Parathyroid adenoma (tissue), 2 donors: Measurements from ENCODE around the gene SORCS2.

ENCODE experiments used
- H2AFZ ChIP-seq: fragments of 300-600 bp; sonication (generic); one replicate; pipeline ENCODE4 v1.7.0; 2017; ENCODE audit warnings: antibody characterized with exemption, mild to moderate bottlenecking
- H3K27ac ChIP-seq: fragments of 300-600 bp; sonication (generic); one replicate; pipeline ENCODE4 v1.7.0; 2017
- H3K27me3 ChIP-seq: fragments of 300-600 bp; sonication (generic); one replicate; pipeline ENCODE4 v1.7.0; 2017; ENCODE audit warnings: low read length; ENCODE audit not compliant: control insufficient read depth, insufficient read depth
- H3K36me3 ChIP-seq: fragments of 300-600 bp; sonication (generic); one replicate; pipeline ENCODE4 v1.7.0; 2017; ENCODE audit warnings: low read length; ENCODE audit not compliant: control insufficient read depth, insufficient read depth
- H3K4me1 ChIP-seq: fragments of 300-600 bp; sonication (generic); one replicate; pipeline ENCODE4 v1.7.0; 2017; ENCODE audit warnings: control low read depth
- H3K4me2 ChIP-seq: fragments of 300-600 bp; sonication (generic); one replicate; pipeline ENCODE4 v1.7.0; 2017; ENCODE audit warnings: low read length
- H3K4me3 ChIP-seq: fragments of 300-600 bp; sonication (generic); one replicate; pipeline ENCODE4 v1.7.0; 2017; ENCODE audit warnings: low read depth, low read length
- H3K79me2 ChIP-seq: fragments of 300-600 bp; sonication (generic); one replicate; pipeline ENCODE4 v1.7.0; 2017; ENCODE audit warnings: control low read depth
- H3K9ac ChIP-seq: fragments of 300-600 bp; sonication (generic); one replicate; pipeline ENCODE4 v1.7.0; 2017; ENCODE audit warnings: mild to moderate bottlenecking
- H3K9me3 ChIP-seq: fragments of 300-600 bp; sonication (generic); one replicate; pipeline ENCODE4 v1.7.0; 2017; ENCODE audit warnings: low read length; ENCODE audit not compliant: control insufficient read depth
- CTCF ChIP-seq: fragments of 300-600 bp; sonication (generic); IDR thresholded peaks from one replicate; pipeline ENCODE4 v1.7.0; 2017; ENCODE audit warnings: antibody characterized with exemption, mild to moderate bottlenecking
- donor health status: primary hyperparathyroidism.

SORCS2 gene

GRCh38 chr4:7192252-7193029, at the start of gene SORCS2:
Gene SORCS2 (plus strand): TSS chr4:7192538.
- H3K79me2 ChIP-seq = no peaks in the 10 kb centered on the region
- H2AFZ ChIP-seq = no peak within 1 kb of the TSS
- H3K27ac ChIP-seq = no peak within 1 kb of the TSS
- peak within 1 kb of the TSS; percentile 44 for H3K4me2 ChIP-seq
- TF ChIP-seq CTCF = peak; percentile 17
- H3K9me3 ChIP-seq = no peaks in the 10 kb centered on the region
- H3K36me3 ChIP-seq = no peaks in the 10 kb centered on the region
- H3K27me3 ChIP-seq = peaks cover 10% of the 10 kb centered on the region
- H3K4me1 ChIP-seq = no peaks in the 10 kb centered on the region
- no peak within 1 kb of the TSS for H3K4me3 ChIP-seq
- no peak within 1 kb of the TSS for H3K9ac ChIP-seq

DNA sequence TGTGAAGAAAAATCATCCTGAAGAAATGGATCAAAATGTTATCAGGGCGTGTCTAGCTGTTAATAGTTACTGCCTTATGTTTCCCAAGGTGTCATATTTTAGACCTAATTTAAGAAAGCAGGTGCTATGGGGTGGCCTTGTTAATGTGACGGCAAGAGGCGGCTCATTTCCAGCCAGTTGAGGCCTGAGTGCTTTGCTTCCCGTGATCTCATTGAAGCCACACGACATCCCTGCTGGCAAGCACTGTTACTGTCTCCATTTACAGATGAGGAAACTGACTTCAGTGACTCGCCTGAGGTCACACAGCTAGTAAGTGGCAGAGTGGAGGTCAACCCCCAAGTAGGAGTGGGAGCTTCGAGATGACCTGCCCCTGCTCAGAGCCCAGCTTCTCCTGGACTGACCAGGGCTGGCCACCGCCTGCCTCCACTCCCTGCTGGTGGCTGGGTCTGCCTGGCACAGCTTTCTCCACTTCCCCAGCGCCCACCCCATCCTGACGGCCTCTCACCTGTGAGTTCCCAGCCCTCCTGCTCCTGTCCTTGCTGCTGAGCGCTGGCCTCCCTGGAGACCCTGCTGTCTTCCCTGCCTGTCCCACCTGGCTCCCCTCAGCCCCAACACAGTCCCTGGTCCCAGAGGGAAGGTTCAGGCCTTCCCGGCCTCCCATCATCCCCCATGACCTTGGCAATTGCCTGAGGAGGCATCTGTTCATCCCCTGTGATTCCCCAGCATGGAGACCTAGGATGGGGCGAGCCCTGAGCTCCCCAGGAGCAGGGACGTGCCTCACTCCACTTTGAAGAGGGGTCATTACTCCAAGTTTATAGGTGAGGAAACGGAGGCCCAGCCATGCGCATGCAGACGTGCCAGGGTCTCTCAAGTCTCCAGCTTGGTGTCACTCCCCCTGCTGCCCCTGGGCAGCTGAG, 47.7 kb upstream of the SORCS2 start:
- no peak overlapping the region for H3K27ac ChIP-seq
- H3K9me3 ChIP-seq = no peaks in the 10 kb centered on the region
- no peaks in the 10 kb centered on the region for H3K27me3 ChIP-seq
- no peak overlapping the region for H3K9ac ChIP-seq
- H2AFZ ChIP-seq = no peak overlapping the region
- H3K36me3 ChIP-seq = no peaks in the 10 kb centered on the region
- H3K4me3 ChIP-seq = no peak overlapping the region
- TF ChIP-seq CTCF = no peak
- H3K4me2 ChIP-seq = no peak overlapping the region
- H3K4me1 ChIP-seq = no peaks in the 10 kb centered on the region
- no peaks in the 10 kb centered on the region for H3K79me2 ChIP-seq

- no peaks in the 10 kb centered on the region for H3K36me3 ChIP-seq
- no peaks in the 10 kb centered on the region for H3K27me3 ChIP-seq
- no peaks in the 10 kb centered on the region for H3K4me1 ChIP-seq
- no peak overlapping the region for H3K4me3 ChIP-seq
- no peak overlapping the region for H3K9ac ChIP-seq
- no peak overlapping the region for H3K4me2 ChIP-seq
- H3K79me2 ChIP-seq = no peaks in the 10 kb centered on the region
- no peak for TF ChIP-seq CTCF
- no peak overlapping the region for H3K27ac ChIP-seq
- H2AFZ ChIP-seq = no peak overlapping the region
- no peaks in the 10 kb centered on the region for H3K9me3 ChIP-seq
Measured at GRCh38 chr4:7145291-7145934, 46.9 kb upstream of the SORCS2 start.

DNA sequence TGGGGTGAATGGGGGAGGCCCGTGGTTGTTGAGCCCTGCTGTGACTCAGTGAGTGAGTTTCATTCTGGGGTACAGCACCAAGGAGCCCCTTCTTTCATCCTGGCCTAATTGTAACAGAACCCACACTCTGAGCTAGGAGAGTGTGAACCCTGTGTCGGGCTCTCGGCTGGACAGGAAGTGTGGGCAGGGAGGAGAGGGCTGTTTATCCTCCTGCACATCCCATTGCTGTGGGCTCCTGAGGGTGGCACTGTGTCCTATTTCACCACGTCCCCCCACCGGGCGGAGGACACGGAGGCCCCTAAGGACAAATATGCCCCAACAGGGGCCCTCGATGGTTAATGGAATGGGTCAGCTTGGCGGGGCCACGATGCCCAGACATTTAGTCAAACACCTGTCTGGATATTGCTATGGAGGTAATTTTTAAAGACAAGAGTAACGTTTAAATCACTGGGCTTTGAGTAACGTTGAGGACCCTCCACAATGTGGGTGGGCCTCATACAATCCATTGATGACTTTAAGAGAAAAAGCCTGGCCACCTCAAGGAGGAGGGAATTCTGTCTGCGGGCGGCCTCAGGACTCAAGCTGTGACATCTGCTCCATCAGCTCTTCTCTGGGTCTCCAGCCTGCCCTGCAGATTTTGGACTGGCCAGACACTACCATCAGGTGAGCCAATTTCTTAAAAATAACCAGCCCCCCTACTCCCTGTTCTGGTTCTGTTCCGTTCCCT, 46.1 kb upstream of the SORCS2 start:
- H3K27me3 ChIP-seq = no peaks in the 10 kb centered on the region
- H3K4me3 ChIP-seq = no peak overlapping the region
- no peak overlapping the region for H3K9ac ChIP-seq
- H3K36me3 ChIP-seq = no peaks in the 10 kb centered on the region
- no peak overlapping the region for H3K4me2 ChIP-seq
- H3K4me1 ChIP-seq = no peaks in the 10 kb centered on the region
- H2AFZ ChIP-seq = no peak overlapping the region
- no peak for TF ChIP-seq CTCF
- H3K9me3 ChIP-seq = no peaks in the 10 kb centered on the region
- H3K79me2 ChIP-seq = no peaks in the 10 kb centered on the region
- H3K27ac ChIP-seq = no peak overlapping the region
